ENCODE measurements around the gene JKAMP.

- no peak for TF ChIP-seq CTCF (IDR thresholded peaks at IDR 0.05)
- no peak for TF ChIP-seq POLR2AphosphoS5 (IDR thresholded peaks at IDR 0.05)
These were observed 33.6 kb upstream of the JKAMP start for GRCh38 chr14:59450716-59451115.

Data from upper lobe of left lung (tissue), 4 donors.